ENCODE measurements around the gene PLCL1.

Gene PLCL1

DNA sequence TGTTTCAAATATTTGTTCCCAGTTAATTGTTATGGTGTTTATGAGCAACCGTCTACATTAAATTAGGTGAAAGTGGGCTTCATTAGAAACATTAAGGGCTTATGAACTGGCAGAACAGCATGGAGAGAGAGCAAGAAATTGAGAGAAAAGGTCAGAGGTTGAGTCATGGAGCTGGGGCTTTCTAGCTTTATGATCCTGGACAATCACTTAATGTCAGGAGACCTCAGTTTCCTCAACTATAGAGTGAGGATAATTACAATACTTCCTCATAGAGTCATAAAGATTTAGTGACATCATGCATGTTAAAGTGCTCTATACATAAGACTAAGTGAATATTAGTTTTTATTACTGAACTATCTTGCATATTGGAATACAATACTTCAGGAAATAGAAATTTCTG is 83.9 kb downstream of the PLCL1 start:
- no peak for DNase-seq (ENCODE audit: low spot score)

DNA sequence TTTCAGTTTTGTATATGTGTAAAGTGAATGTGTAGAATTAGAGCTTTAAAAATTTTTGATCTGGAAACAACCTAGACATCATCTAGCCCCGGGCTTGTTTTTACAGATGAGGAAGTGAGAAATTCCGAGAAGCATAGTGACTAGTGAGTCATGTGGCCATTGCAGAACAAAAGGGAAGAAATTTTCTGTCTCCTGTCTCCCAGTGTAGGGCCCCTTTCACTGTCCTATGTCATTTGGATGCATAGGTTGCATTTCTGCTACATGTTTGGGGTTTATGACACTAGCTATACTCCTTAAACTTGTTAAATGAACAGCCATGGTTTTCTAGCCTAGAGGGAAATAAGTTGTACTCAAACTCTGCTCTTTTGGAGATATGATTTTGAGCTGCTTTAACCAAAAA is 84.6 kb downstream of the PLCL1 start:
- peak; percentile 45 for DNase-seq (ENCODE audit: low spot score)

DNA sequence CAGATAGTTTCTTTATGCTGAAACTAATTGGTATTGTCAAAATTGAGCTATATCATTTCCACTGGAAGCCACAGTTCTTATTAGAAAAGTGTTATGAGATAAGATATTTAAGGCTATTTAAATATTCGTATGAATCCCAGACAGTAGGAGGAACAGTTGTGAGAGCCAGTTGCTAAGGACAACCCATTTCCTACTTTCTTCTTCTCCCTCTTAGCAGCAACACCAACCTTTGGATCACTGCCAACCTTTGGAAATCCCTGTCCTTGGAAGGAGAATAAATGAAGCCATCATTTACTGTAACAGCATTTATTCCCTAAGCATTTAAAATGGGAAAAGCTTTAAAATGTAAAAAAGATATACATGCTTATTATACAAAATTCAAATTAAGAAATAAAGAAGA is 85.8 kb downstream of the PLCL1 start:
- no peak for DNase-seq (ENCODE audit: low spot score)

DNA sequence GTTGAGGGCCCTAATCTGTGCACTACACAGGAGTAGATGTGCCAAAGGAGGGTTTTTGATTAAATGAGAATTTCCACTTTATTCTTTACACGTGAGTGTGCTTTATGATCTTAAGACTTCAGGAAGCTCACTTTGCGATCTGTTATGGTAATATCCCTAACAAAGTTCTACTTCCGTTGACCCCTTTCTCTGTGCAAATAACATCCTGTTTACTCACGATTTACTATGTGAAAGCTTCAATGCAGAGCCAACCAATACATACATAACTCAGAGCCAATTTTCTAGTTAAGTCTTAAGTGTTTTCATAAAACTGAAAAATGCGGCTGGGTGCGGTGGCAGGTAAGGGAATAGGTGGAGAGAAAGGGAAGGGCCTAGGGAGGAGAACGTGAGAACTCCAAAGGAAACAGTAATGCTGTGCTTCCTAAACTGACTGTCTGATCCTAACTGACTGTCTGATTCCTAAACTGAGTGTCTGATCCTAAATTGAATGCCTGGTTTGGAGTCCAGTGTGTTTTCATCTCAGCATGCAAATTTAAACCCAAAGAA is 87.6 kb downstream of the PLCL1 start:
- no peak for DNase-seq (ENCODE audit: low spot score)

DNA sequence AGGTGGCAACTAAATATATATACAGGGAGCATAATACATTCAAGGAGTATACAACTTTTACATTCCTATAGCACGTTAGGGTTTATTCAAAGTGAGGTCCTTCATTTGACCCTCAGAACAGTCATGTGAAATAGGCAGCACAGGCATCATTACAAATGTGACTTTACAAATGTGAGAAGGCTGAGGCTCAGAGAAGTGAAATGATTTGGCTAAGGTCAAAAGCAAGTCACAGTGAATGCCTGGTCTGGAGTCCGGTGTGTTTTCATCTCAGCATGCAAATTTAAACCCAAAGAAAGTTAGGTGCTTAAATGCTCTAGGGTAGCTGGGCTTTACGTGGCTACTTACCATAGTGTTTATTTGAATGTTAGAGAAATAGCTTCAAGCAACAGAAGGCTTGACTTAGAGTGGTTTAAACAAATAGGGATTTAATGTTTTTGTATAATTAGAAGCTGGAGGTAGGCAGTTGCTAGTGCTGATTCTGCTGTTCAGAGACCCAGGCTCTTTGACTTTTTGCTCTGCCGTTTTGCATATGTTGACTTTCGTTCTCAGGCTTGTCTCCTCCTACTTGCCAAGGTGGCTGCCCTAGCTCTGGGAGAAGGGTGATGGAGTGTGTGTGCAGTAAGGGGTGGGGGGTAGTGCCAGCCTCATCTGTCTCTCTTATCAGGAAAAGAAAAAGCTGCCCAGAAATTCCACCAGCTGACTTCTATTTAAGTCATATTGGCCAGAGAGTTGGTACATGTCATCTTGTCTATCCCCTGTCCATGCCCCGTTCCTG is 89.2 kb downstream of the PLCL1 start:
- no peak for DNase-seq (ENCODE audit: low spot score)

DNA sequence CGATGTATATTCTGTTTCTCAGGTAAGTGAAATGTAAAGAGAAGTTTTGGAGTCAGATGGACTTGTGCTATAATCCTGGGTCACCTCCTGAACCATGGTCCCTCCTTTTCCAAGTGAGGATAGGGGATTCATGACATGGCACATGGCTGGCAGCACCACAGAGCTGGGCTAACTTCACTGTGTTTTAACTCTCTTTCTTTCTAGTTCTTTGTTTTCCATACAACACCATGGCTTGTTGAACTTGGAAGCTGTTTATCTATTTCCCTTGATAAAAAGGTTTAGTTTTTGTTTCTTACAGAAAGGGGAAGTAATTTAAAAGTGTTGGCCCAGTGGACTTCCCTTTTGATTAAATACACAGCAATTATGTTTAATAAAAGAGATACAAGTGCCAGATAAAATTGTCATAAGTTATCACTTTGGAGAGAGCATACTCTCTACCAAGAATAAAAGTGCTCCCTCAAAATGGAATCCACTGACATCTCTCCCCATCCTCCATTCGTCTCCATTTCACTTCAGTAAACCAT is 90.4 kb downstream of the PLCL1 start:
- DNase-seq (ENCODE audit: low spot score): no peak

DNA sequence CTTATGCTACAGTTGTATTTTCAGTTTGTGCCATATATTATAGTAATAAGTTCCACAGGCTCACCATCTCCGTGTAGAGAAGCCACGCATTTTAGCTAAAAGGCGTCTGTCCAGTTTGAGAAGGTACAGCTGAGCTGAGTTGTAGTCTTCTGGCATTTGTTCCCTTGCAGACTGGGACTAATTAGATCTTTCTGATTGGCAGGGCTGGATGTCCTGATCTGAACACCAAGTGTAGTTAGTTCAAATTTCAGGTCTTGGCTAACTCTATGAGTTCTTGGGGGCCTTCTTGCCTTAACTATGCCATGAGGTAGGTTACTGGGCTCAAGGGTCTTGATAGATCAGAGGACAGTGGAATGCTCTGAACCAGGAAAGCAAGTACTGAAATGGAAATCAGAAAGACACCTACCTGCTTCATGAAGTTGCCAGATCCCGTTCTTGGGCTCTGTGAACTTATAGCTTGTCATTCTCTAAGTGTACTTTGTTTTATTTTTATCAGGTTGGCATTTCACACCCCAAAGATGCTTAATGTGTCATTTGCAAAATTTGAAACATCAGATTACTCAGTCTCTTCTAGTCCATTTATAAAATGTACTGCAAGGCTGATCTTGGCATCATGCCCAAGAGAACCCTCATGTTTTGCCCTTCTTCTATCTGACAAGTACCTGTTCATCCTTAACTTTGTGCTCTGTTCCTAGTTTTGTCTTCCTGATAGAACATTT is 93.7 kb downstream of the PLCL1 start:
- DNase-seq (ENCODE audit: low spot score): no peak

DNA sequence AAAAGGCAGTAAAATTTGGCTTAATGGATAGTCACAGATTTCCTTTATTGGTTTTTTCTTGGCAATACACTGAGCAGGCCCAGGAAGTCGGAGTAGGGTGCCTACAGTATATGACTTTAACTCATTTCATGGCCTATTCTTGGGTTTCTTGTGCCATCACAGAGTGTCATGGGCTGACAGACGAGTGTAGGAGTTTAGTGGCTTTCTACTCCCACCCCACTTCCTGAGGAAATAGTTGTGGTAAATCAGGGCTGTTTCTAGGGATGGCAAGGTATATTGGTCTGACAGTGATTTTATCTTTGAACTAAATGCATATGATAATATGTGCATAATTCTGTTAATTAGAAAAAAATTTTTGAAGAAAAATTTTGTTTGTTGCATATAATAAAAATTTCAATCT is 100.1 kb downstream of the PLCL1 start:
- no peak for DNase-seq (ENCODE audit: low spot score)

DNA sequence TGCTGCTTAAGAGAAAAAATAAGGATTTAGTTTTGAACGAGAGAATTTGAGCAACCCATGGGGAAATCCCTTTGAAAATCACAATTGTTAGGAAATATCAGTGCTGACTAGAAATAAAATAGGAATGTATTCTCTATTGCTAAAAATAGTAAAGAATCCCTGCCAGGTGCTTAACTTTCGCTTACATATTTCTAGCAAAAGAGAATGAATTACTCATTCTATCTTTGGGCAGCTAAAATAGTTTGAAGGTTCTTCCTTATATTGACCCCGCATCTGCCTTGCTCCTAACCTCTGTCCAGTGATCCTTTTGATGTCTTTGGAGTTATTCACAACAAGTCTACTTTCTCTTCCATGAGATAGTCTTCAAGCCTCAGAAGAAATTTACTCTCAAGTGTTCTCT is 103.8 kb downstream of the PLCL1 start:
- DNase-seq (ENCODE audit: low spot score): no peak

DNA sequence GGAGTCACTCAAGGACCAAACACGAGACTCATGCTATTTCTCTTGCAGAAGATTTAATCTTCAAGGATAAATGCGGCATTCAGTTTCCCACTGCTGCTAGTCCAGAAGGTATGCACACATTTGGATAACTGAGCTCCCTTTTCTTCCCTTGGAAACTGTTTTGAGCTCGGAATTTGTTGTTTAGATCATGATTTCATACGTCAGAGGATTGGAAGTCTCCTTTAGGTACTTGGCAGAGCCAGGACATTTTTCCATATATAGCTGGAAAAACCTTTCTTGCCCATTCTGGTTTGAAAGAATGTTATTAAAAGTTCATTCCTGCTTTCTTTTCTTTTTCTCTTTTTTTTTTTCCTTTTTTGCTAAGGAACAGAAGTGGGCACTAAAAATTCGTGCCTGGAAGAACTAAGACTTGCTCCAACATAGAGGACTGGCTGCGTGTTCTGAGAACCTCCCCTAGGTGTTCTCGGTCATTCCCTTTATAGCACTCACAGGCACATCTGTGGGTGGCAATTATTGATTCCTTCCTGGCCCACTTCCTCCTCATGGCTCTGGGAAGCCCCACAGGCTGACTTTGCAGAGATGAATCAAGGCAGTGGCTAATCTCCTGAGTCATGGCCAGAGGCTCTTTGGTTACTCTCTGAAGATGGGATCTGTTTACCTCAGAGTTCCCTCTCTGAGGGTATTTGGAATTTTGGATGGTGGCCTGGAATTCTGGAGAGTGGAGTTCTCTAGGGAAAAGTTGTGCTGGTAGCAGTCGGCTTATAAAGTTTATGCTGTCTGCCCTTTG is 104.8 kb downstream of the PLCL1 start:
- DNase-seq (ENCODE audit: low spot score): no peak

DNA sequence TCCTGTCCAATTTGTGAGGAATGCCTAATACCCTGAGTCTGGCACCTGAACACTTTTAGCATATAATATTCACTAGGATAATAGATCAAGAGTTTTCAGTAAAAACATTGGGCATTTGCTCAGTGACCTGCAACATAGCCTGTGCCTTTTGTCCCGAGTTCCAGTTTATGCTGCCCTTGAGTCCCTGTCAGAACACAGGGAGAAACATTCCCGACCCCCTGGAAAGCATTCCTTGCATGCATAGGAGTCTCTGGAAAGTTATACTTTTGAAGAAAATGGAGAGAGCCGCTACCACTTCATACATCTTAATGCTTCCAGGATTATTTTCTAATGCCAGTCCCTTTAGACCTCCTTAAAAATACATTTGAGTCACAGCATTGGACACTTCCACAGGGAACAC is 107.3 kb downstream of the PLCL1 start:
- DNase-seq (ENCODE audit: low spot score): no peak

DNA sequence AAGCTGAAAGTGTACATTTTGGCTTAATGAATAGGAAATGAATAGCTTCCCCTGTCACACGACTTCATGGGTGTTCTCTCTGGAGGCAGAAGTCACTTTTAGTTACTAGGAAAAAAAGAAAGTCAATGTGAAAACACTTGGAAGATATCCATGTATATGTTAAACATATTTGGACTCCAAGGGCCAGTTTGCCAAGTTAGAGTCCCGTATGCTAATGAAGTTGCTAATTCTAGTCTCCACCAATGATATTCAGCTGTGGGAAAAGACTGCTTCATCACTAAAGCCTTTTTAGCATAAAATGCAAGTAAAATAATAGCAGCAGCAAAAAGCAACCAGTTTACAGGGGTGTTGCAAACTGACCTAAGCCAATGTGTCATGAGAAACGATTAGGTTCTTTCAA is 108.7 kb downstream of the PLCL1 start:
- no peak for DNase-seq (ENCODE audit: low spot score)

DNA sequence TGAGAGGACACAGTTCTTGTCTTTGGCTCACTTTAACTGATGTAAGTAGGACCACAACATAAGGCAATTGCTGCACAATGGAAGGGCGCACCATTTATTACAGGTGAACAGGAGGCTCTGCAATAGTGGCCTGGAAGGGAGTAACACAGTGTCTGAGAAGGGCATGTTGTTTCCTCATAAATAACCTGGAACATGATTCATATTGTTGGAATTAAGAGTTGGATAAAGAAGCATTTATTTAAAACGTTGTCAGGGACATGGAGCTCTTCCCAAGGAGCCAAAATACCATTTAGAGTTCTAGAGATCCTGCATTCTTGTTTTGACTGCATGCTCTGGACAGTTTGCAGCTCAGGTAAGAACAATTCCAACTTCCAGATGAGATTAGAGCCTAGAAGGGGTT is 110.4 kb downstream of the PLCL1 start:
- DNase-seq (ENCODE audit: low spot score): no peak

DNA sequence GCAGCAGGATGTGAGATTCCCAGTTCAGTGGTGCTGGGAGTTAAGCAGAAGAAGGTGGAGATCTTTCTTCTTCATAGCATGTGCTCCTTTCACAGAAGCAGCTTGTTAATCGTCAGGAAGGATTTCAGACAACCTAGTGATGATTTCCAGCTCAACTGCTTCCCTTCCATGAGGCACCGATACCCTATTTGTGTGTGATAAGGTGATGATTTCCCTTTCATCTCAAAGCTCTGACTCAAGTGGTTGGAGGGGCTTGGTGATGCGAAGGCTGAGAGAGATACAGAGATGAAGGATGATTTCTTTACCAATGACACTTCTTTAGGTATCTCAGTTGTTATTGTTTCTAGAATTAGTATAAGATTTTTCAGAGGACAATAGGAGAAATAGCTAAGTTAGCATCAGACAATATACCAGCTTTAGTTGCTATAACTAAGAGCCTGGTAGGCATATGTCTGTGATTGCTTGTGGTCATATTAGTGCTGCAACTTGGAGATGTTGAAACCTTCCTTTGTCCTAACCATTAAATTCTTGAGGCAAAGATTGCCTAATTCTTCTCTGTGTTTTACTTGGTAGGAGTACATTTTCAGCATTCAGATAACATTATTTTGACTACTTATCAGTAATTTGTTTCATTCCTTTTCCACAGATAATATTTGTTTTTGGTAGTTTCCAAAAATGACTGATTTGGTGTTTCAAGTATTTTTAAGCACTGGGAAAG is 111.3 kb downstream of the PLCL1 start:
- no peak for DNase-seq (ENCODE audit: low spot score)

DNA sequence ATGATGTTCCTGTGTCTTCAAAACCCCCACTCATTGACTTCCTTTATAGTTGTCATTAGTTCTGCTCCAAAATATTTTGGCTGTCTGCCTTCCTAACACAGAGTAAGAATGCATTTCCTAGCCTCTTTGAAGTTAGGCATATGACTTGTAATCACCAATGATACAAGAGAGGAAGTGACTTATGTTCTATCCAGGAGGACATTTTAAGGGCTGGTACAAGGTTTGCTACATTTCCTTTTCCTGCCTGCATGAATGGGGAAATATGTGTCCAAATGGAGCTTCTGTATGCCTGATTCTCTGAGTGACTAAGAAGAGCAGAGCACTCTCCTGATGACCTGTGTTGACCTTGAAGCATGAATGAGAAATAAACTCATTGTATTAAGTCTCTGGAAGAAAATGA is 115.1 kb downstream of the PLCL1 start:
- no peak for DNase-seq (ENCODE audit: low spot score)

DNA sequence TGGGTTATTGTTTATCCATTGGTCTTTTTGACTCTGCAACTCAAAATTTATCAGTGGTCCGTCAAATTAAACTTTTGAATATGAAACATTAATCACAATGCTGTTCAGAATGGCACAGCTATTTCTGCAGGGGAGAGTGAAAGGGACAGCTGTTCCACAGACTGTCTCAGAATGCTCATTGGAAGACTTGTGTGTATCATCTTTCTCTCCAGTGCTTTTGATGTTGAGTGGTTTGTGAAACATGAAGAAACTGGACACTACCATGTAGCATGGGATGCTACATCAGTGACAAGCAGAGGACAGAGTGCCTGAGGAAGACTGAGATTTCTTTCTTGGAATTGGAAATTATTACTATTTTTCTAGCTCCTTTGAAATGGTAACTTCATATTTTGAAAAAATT is 115.7 kb downstream of the PLCL1 start:
- no peak for DNase-seq (ENCODE audit: low spot score)

DNA sequence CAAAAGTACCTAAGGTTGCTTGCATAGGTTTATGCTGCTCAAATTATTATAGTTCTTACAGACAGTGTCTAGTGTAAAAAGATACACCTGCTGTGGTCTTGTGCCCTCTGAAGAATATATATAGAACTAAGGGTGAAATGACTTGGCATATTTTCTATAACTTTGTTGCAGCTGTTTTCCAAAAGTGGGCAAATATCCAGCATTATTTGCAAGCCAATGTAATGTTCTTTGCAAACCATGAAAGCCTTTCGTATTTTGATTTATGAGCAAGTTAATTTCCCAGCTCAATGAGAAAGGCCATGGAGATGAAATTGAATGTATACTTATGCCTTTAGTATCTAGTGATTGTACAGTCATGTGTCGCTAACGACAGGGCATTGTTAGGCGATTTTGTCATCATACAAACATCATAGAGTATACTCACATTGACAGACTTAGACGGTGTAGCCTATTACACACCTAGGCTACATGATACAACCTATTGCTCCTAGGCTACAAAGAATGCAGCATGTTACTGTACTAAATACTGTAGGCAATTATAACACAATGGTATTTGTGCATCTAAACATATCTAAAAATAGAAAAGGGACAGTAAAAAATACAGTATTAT is 116.3 kb downstream of the PLCL1 start:
- no peak for DNase-seq (ENCODE audit: low spot score)

DNA sequence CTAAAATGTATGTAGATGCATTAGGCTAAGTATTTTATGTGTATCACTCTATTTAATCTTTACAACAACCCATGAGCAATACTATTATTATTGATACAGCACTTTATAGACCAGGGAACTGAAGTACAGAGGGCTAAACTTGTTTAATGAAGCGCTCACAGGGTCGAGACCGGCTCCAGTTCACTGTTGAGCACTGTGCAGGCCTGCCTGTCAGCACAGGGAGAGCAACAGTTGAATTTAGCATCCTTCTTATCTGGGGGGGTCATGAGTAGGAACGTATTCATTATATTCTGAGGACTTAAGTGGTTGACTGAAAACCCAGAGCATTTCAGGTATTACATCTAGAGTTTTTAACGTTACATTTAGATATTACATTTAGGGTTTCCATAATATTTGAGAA is 120.1 kb downstream of the PLCL1 start:
- no peak for DNase-seq (ENCODE audit: low spot score)

DNA sequence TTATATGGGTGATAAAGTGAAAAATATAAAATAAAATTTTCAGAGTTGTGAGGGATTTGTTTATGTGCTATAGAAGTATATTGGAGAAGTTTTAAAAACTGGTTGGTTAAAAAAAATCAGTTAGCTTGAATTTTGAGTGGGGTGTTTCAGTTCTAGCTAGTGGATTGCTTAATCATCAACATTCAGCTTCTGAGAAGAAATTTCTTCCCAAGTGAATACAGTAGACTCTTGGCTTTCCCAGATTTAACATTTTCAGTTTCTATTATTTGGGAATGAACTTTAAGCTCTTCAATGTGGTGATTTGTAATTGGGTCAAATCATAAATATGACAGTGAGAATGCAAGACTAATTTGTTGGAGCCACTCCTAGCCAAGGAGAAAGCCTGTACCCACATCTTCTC is 120.8 kb downstream of the PLCL1 start:
- no peak for DNase-seq (ENCODE audit: low spot score)

DNA sequence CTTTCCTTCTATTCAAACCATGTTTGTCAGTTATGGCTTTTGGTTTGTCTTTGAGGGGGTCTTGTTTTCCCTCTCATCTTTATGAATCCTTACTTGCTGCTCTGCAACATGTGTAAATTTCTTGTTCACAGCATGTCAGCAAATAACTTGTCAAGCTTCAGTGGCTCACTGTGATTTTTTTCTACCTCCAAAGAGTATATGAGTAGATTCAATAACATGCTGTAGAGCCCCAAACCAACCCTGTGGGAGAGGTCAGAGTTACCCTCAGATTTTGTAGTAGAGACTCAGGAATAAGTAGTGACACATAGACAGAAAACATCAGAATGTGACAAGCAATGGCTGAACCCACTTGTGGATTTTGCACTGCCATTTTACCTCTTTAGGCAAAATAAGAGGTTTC is 121.6 kb downstream of the PLCL1 start:
- no peak for DNase-seq (ENCODE audit: low spot score)

DNA sequence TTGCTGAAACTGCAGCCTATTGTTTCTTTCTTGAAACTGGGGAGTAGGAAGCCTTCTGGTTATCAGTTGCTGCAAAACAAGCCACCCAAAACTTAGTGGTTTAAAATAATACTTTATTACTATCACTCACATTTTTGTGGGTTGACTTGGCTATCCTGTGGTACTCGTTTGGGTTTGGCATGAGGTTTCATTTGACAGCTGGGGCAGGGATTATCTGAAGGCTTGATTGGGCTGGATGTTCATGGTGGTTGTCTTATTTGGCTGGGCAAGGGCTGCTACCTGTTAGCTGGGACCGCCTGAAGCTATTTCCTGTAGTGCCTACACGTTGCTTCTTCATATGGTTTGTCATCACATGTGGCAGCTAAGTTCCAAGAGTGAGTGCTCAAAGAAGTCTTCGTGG is 122.3 kb downstream of the PLCL1 start:
- no peak for DNase-seq (ENCODE audit: low spot score)

Measured in putamen (tissue), 1 donor.